Spleen (tissue), 11 donors: Measurements from ENCODE around the gene ARFIP1. TPM values are rescaled to one million over a fixed set of nuclear protein-coding genes. Genes with fewer than 3 reads are reported as not detected.
"Not testable (repeated sequence)": the region's sequence is repeated elsewhere in the genome, so short reads cannot be mapped to it uniquely, and the experiment has no call there.

Experiments used
- DNase-seq: peaks from one replicate; pipeline ENCODE4 v3.0.0-alpha.2; 2020
- H3K27ac ChIP-seq, 8 donors: fragments of 200-600 bp; sonication (generic) in 7 of 8; 1 replicate in 4 of 8; 2 replicates in 4 of 8; pipeline versions ENCODE4 v1.5.0 to v1.8.0; 2016 to 2021; ENCODE audit warnings: inconsistent platforms in 4 of 8, mild to moderate bottlenecking in 4 of 8, moderate library complexity in 1 of 8
- H3K27me3 ChIP-seq, 7 donors: fragments of 200-600 bp; sonication (generic) in 6 of 7; replicated peaks in 1 of 7; 1 replicate in 4 of 7; 2 replicates in 3 of 7; pipeline versions ENCODE4 v1.5.0 to v1.8.0; 2016 to 2021; ENCODE audit warnings: inconsistent platforms in 3 of 7, mild to moderate bottlenecking in 1 of 7
- H3K36me3 ChIP-seq, 6 donors: fragments of 200-600 bp; sonication (generic) in 5 of 6; 1 replicate in 4 of 6; 2 replicates in 2 of 6; pipeline versions ENCODE4 v1.5.0 to v1.8.0; 2016 to 2021; ENCODE audit warnings: inconsistent platforms in 2 of 6
- H3K4me1 ChIP-seq, 6 donors: fragments of 200-600 bp; sonication (generic) in 5 of 6; 1 replicate in 3 of 6; 2 replicates in 3 of 6; pipeline versions ENCODE4 v1.5.0 to v1.8.0; 2016 to 2021; ENCODE audit warnings: inconsistent platforms in 3 of 6
- H3K4me3 ChIP-seq, 8 donors: fragments of 200-600 bp; sonication (generic) in 7 of 8; 1 replicate in 4 of 8; 2 replicates in 4 of 8; pipeline versions ENCODE4 v1.5.0 to v1.8.0; 2016 to 2021; ENCODE audit warnings: inconsistent platforms in 4 of 8, mild to moderate bottlenecking in 4 of 8, moderate library complexity in 2 of 8
- H3K9me3 ChIP-seq, 8 donors: fragments of 200-600 bp; sonication (generic) in 7 of 8; 1 replicate in 4 of 8; 2 replicates in 4 of 8; pipeline versions ENCODE4 v1.5.0 to v1.8.0; 2016 to 2021; ENCODE audit warnings: inconsistent platforms in 4 of 8
- POLR2A ChIP-seq, 3 donors: fragments of 450-650 bp; IDR thresholded peaks; one replicate each; pipeline ENCODE4 v1.5.1; 2017; ENCODE audit warnings: antibody characterized with exemption in 3 of 3, mild to moderate bottlenecking in 1 of 3
- POLR2AphosphoS5 ChIP-seq, 3 donors: sonication (generic); formaldehyde crosslinking; IDR thresholded peaks; one replicate each; pipeline ENCODE4 v1.5.1; 2017; ENCODE audit warnings: antibody characterized with exemption in 3 of 3
- WGBS, 5 donors: extraction: QIAGEN DNeasy Blood & Tissue Kit in 3 of 5; methylation state at CpG; one replicate each; pipeline versions ENCODE4 v1.1.5 to v1.1.7; 2013 to 2018; 5-methylcytosine and 5-hydroxymethylcytosine counted together
- intact Hi-C: fragments of 100-400 bp; cut with DNase I; formaldehyde crosslinking; loops from one replicate; pipeline ENCODE4 v1.15.0; 2023; ENCODE audit warnings: low total_unique reads
- polyA plus RNA-seq, 3 donors: library from polyadenylated mRNA; stranded (reverse); fragments of 200-250 nt; gene quantifications; one replicate each; pipeline ENCODE4 v1.2.1, GENCODE V29; 2013
- total RNA-seq, 7 donors: library from RNA; depleted of rRNA in 3 of 7; stranded (reverse); fragments of >200 nt in 3 of 7; fragmentation: NEBNext Ultra II Directional in 4 of 7; extraction: Animal tissue kit (Norgen Biotek cat#: 25700) in 4 of 7; gene quantifications; one replicate each; pipeline versions ENCODE4 v1.1.0 to v1.2.1, GENCODE V29; 2016 to 2021
- TF ChIP-seq, protein P1 (sequence below), 11 experiments: fragments of 200-600 bp in 7 of 11; fragments of 450-650 bp in 4 of 11; sonication (generic) in 4 of 11; IDR thresholded peaks in 8 of 11; conservative IDR thresholded peaks in 3 of 11; 1 replicate in 7 of 11; 2 replicates in 4 of 11; pipeline versions ENCODE4 v1.4.0 to v1.8.0; 2016 to 2021; ENCODE audit warnings: antibody characterized with exemption in 11 of 11, inconsistent platforms in 4 of 11, mild to moderate bottlenecking in 1 of 11
- donor health status: healthy with polysubstance abuse.
- donor health status: DM: no; HTN: no; CAD: no; lungs with moderate emphysema.
- donor health status: DM: no; HTN: no; CAD: no.
- donor health status: Bipolar disorder and iron deficiency.
- donor health status: healthy.
- donor health status: DM: no; HTN: no; CAD: no.
- donor health status: DM: yes; HTN: yes; CAD: no.

ARFIP1 gene
- total and polyA plus RNA-seq, 10 donors: 13.9 to 35.0 (median 26.8) TPM

GRCh38 chr4:152851226-152851625 is 71.5 kb downstream of the ARFIP1 start:
- intact Hi-C loops: no loop called here
- Histone ChIP-seq H3K36me3 (peaks cover 0 to 10% (median 0%) of the 10 kb centered on the region in 6 donors), H3K4me1 (peaks cover 5 to 34% (median 19%) of the 10 kb centered on the region in 6 donors), H3K27me3 (no peaks in the 10 kb centered on the region), H3K4me3 (peak overlapping the region in 1 of 8 donors; percentile 46), H3K9me3 (peaks cover 12 to 36% (median 29%) of the 10 kb centered on the region in 8 donors), H3K27ac (peak overlapping the region in 1 of 8 donors; percentile 78)
- TF ChIP-seq, protein P1, sequence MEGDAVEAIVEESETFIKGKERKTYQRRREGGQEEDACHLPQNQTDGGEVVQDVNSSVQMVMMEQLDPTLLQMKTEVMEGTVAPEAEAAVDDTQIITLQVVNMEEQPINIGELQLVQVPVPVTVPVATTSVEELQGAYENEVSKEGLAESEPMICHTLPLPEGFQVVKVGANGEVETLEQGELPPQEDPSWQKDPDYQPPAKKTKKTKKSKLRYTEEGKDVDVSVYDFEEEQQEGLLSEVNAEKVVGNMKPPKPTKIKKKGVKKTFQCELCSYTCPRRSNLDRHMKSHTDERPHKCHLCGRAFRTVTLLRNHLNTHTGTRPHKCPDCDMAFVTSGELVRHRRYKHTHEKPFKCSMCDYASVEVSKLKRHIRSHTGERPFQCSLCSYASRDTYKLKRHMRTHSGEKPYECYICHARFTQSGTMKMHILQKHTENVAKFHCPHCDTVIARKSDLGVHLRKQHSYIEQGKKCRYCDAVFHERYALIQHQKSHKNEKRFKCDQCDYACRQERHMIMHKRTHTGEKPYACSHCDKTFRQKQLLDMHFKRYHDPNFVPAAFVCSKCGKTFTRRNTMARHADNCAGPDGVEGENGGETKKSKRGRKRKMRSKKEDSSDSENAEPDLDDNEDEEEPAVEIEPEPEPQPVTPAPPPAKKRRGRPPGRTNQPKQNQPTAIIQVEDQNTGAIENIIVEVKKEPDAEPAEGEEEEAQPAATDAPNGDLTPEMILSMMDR (IDR thresholded peaks at IDR 0.05 in 8 of 11, conservative IDR thresholded peaks at IDR 0.05 in 3 of 11): no peak
- TF ChIP-seq POLR2AphosphoS5 (IDR thresholded peaks at IDR 0.05): no peak
- no peak for TF ChIP-seq POLR2A (IDR thresholded peaks at IDR 0.05)
- WGBS, 5 donors: 85 to 91% (median 89%) methylated on average over 1 of the region's 1 CpG
- DNase-seq: no peak

DNA sequence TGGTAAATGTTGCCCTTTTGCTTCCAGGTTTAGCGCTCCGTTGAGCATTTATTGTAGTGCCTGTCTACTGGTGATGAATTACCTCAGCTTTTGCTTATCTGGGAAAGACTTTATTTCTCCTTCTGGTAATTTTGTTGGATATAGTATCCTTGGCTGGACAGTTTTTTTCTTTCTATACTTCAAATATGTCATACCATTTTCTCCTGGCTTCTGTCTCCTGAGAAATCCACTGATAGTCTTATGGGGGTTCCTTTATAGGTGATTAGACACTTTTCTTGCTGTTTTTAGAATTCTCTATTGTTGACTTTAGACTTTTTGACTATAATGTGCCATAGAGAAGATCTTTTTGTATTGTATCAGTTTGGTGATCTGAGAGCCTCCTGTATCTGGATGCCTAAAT is 73.5 kb downstream of the ARFIP1 start:
- no peak overlapping the region for H3K27ac ChIP-seq
- DNase-seq: no peak
- TF ChIP-seq POLR2AphosphoS5 (IDR thresholded peaks at IDR 0.05) (no peak), POLR2A (IDR thresholded peaks at IDR 0.05) (no peak)
- TF ChIP-seq, protein P1 (IDR thresholded peaks at IDR 0.05 in 8 of 11, conservative IDR thresholded peaks at IDR 0.05 in 3 of 11): no peak
- no peak overlapping the region for H3K4me3 ChIP-seq
- 96 to 100% (median 98%) methylated on average over 2 of the region's 2 CpGs for WGBS, 5 donors
- intact Hi-C loops: no loop called here
- H3K9me3 ChIP-seq: peaks cover 12 to 36% (median 29%) of the 10 kb centered on the region in 8 donors
- H3K4me1 ChIP-seq: peaks cover 5 to 32% (median 17%) of the 10 kb centered on the region in 6 donors
- H3K27me3 ChIP-seq: no peaks in the 10 kb centered on the region
- peaks cover 0 to 10% (median 0%) of the 10 kb centered on the region in 6 donors for H3K36me3 ChIP-seq

DNA sequence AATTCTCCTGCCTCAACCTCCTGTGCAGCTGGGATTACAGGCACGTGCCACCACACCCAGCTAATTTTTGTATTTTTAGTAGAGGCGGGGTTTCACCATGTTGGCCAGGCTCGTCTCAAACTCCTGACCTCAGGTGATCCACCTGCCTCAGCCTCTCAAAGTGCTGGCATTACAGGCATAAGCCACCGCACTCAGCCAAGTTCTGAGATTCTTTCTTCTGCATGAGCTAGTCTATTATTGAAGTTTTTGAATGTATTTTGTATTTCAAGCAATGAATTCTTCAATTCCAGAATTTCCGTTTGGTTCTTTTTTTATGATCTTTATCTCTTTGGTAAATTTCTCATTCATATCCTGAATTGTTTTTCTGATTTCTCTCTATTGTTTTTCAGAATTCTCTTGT is 74.3 kb downstream of the ARFIP1 start:
- H3K4me3 ChIP-seq, intact Hi-C loops, DNase-seq, H3K27ac ChIP-seq, H3K27me3 ChIP-seq, H3K36me3 ChIP-seq: not testable (repeated sequence)
- peaks cover 5 to 32% (median 17%) of the 10 kb centered on the region in 6 donors for H3K4me1 ChIP-seq
- 89 to 95% (median 93%) methylated on average over 5 of the region's 5 CpGs for WGBS, 5 donors
- H3K9me3 ChIP-seq: peaks cover 12 to 36% (median 29%) of the 10 kb centered on the region in 8 donors

DNA sequence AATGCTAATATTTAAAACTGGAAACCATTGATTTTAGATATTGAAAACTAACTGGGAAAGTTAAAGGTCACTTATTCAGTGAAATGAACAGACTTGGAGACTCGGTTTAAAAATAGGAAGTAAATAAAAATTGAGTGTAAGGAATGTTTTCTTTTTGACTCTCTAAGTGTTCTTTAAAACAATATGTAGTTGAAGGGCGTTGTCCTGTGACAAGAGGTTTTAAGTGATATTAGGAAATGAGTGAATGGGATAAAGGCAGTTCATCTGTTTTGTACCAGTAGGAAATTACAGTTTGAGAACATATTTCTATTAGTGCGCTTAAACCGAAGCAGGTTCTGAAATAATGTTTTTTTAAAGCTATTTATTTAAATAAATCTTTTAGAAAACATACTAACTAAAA is 77.2 kb downstream of the ARFIP1 start:
- intact Hi-C loops: no loop called here
- Histone ChIP-seq H3K36me3 (peaks cover 0 to 10% (median 0%) of the 10 kb centered on the region in 6 donors), H3K27ac (no peak overlapping the region), H3K9me3 (peaks cover 11 to 35% (median 28%) of the 10 kb centered on the region in 8 donors), H3K4me1 (peaks cover 0 to 11% (median 0%) of the 10 kb centered on the region in 6 donors), H3K27me3 (no peaks in the 10 kb centered on the region), H3K4me3 (no peak overlapping the region)
- no peak for DNase-seq
- WGBS, 5 donors: 55 to 75% (median 63%) methylated on average over 4 of the region's 4 CpGs
- TF ChIP-seq, protein P1 (IDR thresholded peaks at IDR 0.05 in 8 of 11, conservative IDR thresholded peaks at IDR 0.05 in 3 of 11): no peak
- TF ChIP-seq POLR2AphosphoS5 (IDR thresholded peaks at IDR 0.05) (no peak), POLR2A (IDR thresholded peaks at IDR 0.05) (no peak)
